GM18505 (cell line): ENCODE measurements around the gene CBFA2T2.
"Not testable (repeated sequence)": the region's sequence is repeated elsewhere in the genome, so short reads cannot be mapped to it uniquely, and the experiment has no call there.

Experiments
- ATAC-seq: cut with Tn5 transposase; IDR thresholded peaks from one replicate; pipeline ENCODE4 v1.9.1; 2021; ENCODE audit not compliant: unreplicated experiment
- POLR2A ChIP-seq: IDR thresholded peaks from 4 replicates; pipeline ENCODE4 v1.6.1; 2011; ENCODE audit warnings: borderline replicate concordance; ENCODE audit not compliant: insufficient read depth, insufficient read length; ENCODE audit errors: extremely low read depth

Gene CBFA2T2

GRCh38 chr20:33604084-33604990 is 114.4 kb downstream of the CBFA2T2 start:
- no peak for TF ChIP-seq POLR2A
- no peak for ATAC-seq

- no peak for TF ChIP-seq POLR2A
- no peak for ATAC-seq
These were observed 115.1 kb downstream of the CBFA2T2 start for GRCh38 chr20:33604991-33605370.

GRCh38 chr20:33606118-33606771 is 116.3 kb downstream of the CBFA2T2 start:
- no peak for ATAC-seq
- TF ChIP-seq POLR2A: no peak

DNA sequence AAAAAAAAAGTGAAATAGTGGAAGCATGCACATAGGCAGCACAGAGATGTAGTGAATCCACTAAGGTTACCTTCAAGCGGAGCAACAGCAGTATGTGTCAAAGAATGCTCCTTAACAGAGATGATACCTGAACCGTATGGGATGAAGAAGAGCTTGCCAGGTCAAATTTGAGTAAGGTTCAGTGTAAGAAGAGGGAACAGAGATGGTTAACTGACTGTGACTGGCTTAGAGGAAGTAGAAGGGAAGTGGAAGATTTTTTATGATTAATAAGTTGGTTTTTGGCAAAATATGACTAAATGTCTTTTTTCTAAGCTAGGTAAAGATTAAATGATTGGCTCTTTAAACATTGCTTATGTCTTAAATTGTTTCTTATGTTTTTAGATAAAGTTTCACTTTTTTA is 119.6 kb downstream of the CBFA2T2 start:
- no peak for TF ChIP-seq POLR2A
- ATAC-seq: no peak

- no peak for TF ChIP-seq POLR2A
- ATAC-seq: no peak
These were observed 121.2 kb downstream of the CBFA2T2 start for GRCh38 chr20:33611106-33611505.

DNA sequence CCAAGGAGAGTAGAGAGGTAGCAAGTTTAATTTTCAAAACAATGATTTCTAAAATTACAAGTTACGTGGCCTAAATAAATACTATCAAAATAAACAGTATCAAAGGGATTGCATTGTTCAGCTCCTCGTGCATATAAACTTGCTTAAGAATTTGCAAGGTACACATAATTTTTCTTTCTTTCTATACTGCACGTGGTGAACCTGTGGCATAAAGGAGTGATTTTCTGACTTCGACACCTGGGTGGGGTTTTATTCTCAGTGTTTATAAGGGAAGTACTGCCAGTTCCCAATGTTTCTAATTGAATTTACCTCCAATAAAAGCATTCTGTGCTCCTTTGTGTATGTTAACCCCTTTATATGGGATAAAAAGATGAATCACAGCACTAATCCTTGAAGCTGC is 122.1 kb downstream of the CBFA2T2 start:
- no peak for ATAC-seq
- no peak for TF ChIP-seq POLR2A

DNA sequence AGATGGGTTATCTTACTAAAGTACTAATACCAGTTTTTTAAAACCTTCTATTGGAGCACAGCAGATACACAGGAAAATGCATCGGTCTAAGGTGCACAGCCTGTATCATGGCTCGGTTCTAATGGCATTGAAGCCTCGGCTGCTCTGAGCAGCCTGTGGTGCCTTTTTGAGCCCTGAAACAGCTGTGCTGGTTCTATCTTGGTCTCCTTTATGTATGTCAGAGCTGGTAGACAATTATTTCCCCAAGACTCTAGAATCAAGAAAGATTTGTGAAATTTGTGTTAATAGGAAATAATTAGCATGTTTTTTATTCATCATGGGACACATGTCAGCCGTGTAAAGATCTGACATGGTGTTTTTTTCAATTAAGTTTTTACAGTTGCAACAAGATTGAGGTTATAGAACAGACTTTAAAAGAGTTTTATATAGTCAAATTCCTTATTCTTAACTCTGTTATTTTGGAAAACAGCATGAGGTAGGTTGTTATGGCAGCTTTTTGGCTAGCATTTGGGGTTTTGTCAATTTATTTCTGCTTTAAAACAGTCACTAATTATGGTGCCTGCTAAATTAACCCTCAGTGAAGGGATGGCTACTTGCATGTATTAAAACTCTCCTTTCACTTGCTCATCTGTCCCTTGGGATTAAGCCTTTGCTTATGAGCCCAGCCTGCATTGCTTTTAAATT is 132.0 kb downstream of the CBFA2T2 start:
- TF ChIP-seq POLR2A: no peak
- ATAC-seq: no peak

- ATAC-seq: no peak
- no peak for TF ChIP-seq POLR2A
These were observed 132.9 kb downstream of the CBFA2T2 start for GRCh38 chr20:33622705-33623365.

DNA sequence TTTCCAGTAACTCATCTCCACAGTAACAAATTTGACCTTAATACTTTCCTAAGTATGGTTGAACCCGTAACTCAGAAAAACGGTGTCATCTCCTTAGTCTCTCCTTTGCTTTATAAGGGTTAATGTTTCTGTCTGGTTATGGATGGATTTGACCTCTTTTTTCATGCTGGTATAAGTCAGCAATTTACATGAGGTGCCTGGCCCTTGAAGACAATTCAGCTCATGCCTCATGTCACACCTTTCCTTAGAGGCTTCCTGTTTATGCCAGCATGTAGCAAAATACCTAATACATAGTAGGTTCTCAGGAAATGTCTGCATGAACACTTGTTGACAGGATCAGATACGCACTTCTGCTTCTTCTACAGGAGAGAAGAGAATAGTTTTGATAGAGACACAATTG is 134.5 kb downstream of the CBFA2T2 start:
- no peak for ATAC-seq
- TF ChIP-seq POLR2A: no peak

- TF ChIP-seq POLR2A: no peak
- no peak for ATAC-seq
These were observed 136.3 kb downstream of the CBFA2T2 start for GRCh38 chr20:33626190-33626589.

DNA sequence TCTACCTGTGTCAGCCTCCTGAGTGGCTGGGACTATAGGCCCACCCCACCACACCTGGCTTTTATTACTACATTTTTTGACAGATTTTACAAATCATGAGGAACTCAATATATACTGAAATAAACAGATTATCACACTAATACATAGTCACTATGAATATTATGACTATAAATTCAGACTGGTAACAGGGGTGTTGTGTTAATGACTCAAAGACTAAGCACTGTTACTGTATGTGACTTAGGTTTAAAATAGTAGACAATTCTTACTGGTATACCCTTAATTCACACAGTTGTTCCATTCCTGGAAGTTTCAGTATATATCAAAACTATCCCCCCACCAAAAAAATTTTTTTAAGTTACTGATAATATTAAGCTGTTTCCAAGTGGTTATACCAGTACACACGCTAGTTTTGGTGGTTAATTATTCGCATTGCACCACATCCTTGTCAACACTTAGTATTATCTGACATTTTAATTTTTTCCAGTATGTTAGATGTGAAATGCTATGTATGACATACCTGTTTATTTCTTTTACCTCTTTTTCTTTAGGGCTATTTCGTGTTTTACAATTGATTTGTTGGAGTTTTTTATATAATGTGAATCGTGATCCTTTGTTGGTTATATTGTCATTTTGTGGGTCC is 137.8 kb downstream of the CBFA2T2 start:
- no peak for TF ChIP-seq POLR2A
- no peak for ATAC-seq

DNA sequence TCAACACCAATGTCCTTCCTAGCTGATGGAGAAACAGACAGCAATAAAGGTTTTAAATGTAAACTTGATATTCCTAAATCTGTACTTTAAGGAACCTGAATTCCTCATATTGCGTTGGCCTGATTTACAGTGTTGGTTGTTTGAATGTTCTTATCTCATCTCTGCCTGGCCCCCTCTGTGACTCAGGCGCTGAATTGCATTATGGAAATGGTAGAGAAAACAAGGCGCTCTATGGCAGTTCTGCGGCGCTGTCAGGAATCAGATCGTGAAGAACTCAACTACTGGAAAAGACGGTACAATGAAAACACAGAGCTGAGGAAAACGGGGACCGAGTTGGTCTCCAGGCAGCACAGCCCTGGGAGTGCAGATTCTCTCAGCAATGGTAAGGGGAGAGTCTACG is 139.6 kb downstream of the CBFA2T2 start:
- TF ChIP-seq POLR2A: no peak
- ATAC-seq: no peak

GRCh38 chr20:33629979-33630378 is 140.1 kb downstream of the CBFA2T2 start:
- no peak for TF ChIP-seq POLR2A
- ATAC-seq: no peak

DNA sequence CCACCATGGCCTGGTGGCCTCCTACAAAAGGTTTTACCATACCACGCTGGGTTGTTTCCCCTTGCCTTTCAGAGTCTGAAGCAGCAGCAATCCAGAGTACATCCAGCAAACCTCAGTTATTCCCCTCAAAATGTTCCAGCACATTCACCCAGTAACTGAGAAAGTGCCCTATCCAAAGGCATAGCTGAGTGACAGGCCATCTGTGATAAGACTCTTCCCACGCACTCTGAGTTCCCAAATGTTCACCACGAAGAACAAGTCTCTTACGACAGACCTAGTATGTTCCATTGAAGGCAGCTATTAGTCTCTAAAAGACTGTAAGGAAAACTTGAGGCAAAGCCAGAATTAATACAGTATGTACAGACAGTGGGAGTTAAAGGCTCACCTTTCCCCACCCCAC is 140.6 kb downstream of the CBFA2T2 start:
- no peak for ATAC-seq
- TF ChIP-seq POLR2A: no peak

DNA sequence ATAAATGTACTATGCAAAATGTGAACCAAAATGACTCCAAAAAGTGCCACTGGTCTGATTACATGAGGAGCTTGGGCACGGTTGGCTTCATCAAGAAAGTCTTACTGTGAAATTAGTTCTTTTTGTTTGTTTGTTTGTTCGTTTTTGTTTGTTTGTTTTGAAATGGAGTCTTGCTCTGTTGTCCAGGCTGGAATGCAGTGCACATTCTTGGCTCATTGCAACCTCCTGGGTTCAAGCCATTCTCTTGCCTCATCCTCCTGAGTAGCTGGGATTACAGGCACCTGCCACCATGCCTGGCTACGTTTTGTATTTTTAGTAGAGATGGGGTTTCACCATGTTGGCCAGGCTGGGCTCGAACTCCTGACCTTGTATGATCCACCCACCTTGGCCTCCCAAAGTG is 142.0 kb downstream of the CBFA2T2 start:
- not testable (repeated sequence) for ATAC-seq
